Right lobe of liver (tissue), 6 donors: ENCODE measurements around the gene ZNF275. TPM values are rescaled to one million over a fixed set of nuclear protein-coding genes. Genes with fewer than 3 reads are reported as not detected.

Source experiments
- ATAC-seq, 4 donors: fragments of 200-7000 bp; cut with Tn5 transposase; one replicate each; pipeline ENCODE4 v1.9.1; 2020; ENCODE audit warnings: mild to moderate bottlenecking in 4 of 4, moderate library complexity in 4 of 4
- DNase-seq, 3 donors: peaks; one replicate each; pipeline ENCODE4 v3.0.0-alpha.2; 2020
- H3K27ac ChIP-seq, 3 donors: fragments of 200-600 bp; one replicate each; pipeline ENCODE4 v1.8.0; 2022
- H3K27me3 ChIP-seq, 2 donors: fragments of 200-600 bp; one replicate each; pipeline ENCODE4 v1.8.0; 2022
- H3K36me3 ChIP-seq, 4 donors: fragments of 200-600 bp; sonication (generic) in 1 of 4; one replicate each; pipeline versions ENCODE4 v1.5.1 to v1.8.0; 2017 to 2022; ENCODE audit warnings: control low read depth in 1 of 4
- H3K4me1 ChIP-seq, 4 donors: fragments of 200-600 bp; sonication (generic) in 1 of 4; one replicate each; pipeline versions ENCODE4 v1.5.1 to v1.8.0; 2017 to 2022; ENCODE audit warnings: control low read depth in 1 of 4
- H3K4me3 ChIP-seq, 3 donors: fragments of 200-600 bp; one replicate each; pipeline ENCODE4 v1.8.0; 2022
- H3K9me3 ChIP-seq, 4 donors: fragments of 200-600 bp; sonication (generic) in 1 of 4; one replicate each; pipeline versions ENCODE4 v1.5.1 to v1.8.0; 2017 to 2022; ENCODE audit warnings: control low read depth in 1 of 4
- POLR2A ChIP-seq: fragments of 450-650 bp; IDR thresholded peaks from one replicate; pipeline ENCODE4 v1.6.1; 2017; ENCODE audit warnings: antibody characterized with exemption, mild to moderate bottlenecking
- WGBS: methylation state at CpG from one replicate; pipeline ENCODE4 v1.1.6; 2018; ENCODE audit warnings: low coverage, low lambda C conversion rate; ENCODE audit not compliant: insufficient coverage; ENCODE audit errors: missing lambda C conversion rate; 5-methylcytosine and 5-hydroxymethylcytosine counted together
- intact Hi-C, 2 donors: fragments of 100-400 bp; cut with DNase I; formaldehyde crosslinking; loops; one replicate each; pipeline versions ENCODE4 v1.11.2 to v1.14.1; 2022
- total RNA-seq, 6 experiments: library from RNA; depleted of rRNA in 2 of 6; stranded (reverse); fragments of >200 nt in 2 of 6; fragmentation: NEBNext Ultra II Directional in 3 of 6; extraction: Animal tissue kit (Norgen Biotek cat#: 25700) in 3 of 6; gene quantifications; one replicate each; pipeline versions ENCODE4 v1.1.0 to v1.2.4, GENCODE V29; 2016 to 2023
- TF ChIP-seq, protein P1 (sequence below), 4 donors: fragments of 200-600 bp in 3 of 4; fragments of 450-650 bp in 1 of 4; IDR thresholded peaks; one replicate each; pipeline versions ENCODE4 v1.5.1 to v1.8.0; 2016 to 2022; ENCODE audit warnings: antibody characterized with exemption in 4 of 4, mild to moderate bottlenecking in 2 of 4
- donor health status: DM: no; HTN: yes; CAD: no.
- donor health status: DM: no; HTN: no; CAD: no.
- donor health status: DM: no; HTN: no; CAD: no.
- donor health status: DM: no; HTN: yes; CAD: no.
- donor health status: DM: no; HTN: yes; CAD: no.

The ZNF275 gene
- total RNA-seq, 6 experiments from 2014 or later: 8.1 to 12.0 (median 10.3) TPM

DNA sequence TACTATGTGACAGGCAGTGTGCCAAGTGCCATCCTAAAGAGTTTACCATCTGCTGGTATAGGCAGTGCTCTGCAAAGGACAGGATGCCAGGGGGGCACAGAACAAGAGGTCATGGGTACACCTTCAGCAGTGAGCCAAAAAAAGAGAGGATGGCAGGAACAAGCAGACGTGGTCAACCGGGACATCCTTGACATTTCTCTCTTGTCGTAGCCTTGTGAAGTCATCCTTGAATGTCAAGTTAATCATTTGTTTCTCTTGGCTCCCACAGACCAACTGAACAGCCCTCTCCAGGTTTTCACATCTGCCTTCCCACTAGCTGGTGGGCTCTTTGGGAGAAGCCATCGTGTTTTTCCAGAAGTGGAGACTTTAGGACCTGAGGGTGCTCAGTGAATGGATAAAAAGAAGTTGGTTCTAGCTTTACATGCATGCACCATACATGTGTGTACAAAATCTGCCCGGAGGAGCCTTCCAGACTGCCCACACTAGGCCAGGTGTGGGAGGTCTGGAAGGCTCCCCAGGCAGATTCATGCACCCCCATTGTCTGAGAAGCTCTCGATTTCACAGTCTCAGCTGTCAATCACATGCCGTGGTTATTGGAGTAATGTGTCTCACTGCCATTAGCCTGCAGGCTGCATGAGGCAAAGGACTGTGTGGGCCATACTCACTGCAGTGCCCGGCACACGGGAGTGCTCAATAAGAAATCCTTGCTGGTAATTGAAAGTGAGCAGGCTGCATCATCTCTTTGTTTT, 28.8 kb upstream of the ZNF275 start:
- intact Hi-C loops: no loop called here
- no peak for ATAC-seq
- Histone ChIP-seq H3K36me3 (no peaks in the 10 kb centered on the region), H3K9me3 (no peaks in the 10 kb centered on the region), H3K27ac (no peak overlapping the region), H3K4me3 (no peak overlapping the region), H3K4me1 (no peaks in the 10 kb centered on the region), H3K27me3 (no peaks in the 10 kb centered on the region)
- TF ChIP-seq POLR2A: no peak
- TF ChIP-seq, protein P1, sequence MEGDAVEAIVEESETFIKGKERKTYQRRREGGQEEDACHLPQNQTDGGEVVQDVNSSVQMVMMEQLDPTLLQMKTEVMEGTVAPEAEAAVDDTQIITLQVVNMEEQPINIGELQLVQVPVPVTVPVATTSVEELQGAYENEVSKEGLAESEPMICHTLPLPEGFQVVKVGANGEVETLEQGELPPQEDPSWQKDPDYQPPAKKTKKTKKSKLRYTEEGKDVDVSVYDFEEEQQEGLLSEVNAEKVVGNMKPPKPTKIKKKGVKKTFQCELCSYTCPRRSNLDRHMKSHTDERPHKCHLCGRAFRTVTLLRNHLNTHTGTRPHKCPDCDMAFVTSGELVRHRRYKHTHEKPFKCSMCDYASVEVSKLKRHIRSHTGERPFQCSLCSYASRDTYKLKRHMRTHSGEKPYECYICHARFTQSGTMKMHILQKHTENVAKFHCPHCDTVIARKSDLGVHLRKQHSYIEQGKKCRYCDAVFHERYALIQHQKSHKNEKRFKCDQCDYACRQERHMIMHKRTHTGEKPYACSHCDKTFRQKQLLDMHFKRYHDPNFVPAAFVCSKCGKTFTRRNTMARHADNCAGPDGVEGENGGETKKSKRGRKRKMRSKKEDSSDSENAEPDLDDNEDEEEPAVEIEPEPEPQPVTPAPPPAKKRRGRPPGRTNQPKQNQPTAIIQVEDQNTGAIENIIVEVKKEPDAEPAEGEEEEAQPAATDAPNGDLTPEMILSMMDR (IDR thresholded peaks at IDR 0.05): no peak
- WGBS: 66% methylated on average over 9 of the region's 9 CpGs
- no peak for DNase-seq

DNA sequence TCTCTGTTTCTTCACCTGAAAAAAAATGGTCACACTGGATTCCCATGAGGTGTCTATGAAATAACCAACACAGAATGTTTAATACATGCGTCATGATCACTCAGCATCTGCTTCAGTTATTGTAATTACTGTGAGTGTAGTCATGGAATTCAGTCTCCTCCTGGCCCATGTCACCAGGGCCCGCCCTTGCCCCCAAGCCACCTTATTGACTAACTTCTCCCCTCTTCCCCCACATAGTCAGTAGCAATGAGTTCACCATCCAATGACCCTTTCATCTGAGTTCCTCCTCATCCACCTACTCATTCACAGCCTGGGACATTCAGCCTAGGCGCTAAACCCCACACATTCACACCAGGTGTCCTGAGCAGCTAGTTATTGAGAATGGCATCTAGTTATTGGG, 28.0 kb upstream of the ZNF275 start:
- WGBS: 65% methylated on average over 2 of the region's 3 CpGs
- Histone ChIP-seq H3K9me3 (no peaks in the 10 kb centered on the region), H3K36me3 (no peaks in the 10 kb centered on the region), H3K4me3 (no peak overlapping the region), H3K27me3 (no peaks in the 10 kb centered on the region), H3K27ac (no peak overlapping the region), H3K4me1 (no peaks in the 10 kb centered on the region)
- ATAC-seq: no peak
- DNase-seq: no peak
- TF ChIP-seq, protein P1 (IDR thresholded peaks at IDR 0.05): no peak
- TF ChIP-seq POLR2A: no peak
- intact Hi-C loops: no loop called here

DNA sequence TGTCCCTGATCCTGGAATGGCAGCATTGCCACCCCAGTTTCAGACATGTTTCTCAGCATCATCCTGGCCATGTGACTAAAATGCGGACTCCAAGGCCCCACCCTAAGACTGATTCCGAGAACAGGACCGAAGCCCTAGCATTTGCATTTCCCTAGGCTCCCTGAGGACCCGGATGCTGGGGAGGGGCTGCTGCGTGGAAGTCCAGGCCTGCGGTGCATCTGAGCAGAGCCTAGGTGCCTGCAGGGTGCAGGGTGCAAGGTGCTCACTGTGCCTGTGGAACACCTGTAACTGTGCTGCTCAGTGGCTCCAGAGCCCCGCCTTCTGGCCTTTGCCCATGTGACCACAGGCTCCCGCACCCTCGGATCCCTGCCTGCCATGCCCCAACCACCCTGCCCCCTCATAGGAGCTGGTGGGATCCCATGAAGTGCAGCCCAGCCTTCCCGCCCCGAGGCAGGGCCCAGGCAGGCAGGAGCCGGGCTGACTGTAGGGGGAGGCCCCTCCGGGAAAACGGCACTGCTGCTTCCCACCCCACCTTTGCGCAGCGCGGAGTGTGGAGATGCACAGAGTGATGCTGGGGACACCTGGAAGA, 27.3 kb upstream of the ZNF275 start:
- ATAC-seq (no peak), DNase-seq (no peak)
- H3K4me3 ChIP-seq: no peak overlapping the region
- no peaks in the 10 kb centered on the region for H3K36me3 ChIP-seq
- no peaks in the 10 kb centered on the region for H3K9me3 ChIP-seq
- intact Hi-C loops: no loop called here
- H3K4me1 ChIP-seq: no peaks in the 10 kb centered on the region
- WGBS: no CpG with 5 or more reads among the region's 17 CpGs
- no peaks in the 10 kb centered on the region for H3K27me3 ChIP-seq
- TF ChIP-seq, protein P1 (IDR thresholded peaks at IDR 0.05): no peak
- no peak for TF ChIP-seq POLR2A
- H3K27ac ChIP-seq: no peak overlapping the region

DNA sequence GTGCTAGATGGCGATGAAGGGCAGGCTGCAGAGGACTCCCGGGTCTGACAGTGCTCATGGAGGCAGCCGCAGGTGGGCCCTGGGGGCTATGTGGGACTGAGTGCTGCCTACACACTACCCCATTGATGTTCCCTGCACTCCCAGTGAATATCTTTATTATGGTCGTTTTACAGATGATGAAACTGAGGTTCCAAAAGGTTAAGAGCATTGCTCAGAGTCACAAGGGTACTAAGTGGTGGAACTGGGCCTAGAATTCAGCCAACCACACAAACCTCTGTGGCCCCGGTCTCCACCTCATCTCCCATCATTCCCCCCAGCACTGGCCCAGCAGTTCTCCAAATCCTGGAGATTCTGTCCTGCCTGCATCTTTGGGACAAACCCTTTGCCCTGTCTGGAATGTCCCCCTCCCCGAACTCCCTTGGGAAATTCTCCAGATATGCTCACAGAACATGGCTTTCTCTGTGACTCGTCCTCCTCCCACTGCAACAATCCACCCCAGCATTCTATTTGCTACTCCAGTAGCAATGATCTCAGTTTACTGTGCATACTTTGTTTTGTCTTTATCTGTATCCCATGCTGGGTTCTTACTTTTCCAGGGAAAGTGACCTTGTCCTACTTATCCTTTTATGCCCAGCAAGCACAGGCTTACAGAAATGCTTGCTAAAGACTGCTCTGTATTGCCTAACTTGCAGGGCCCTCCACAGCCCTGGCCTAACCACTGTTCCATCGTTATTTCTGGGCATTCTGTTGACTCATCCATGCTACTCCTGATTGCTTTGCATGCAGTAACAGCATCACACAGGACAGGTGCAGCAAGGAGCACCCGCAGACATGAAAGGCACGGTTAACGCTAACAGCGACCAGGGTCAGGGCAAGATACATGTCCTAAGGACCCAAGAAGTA, 26.4 kb upstream of the ZNF275 start:
- H3K9me3 ChIP-seq: no peaks in the 10 kb centered on the region
- no peaks in the 10 kb centered on the region for H3K36me3 ChIP-seq
- H3K27ac ChIP-seq: no peak overlapping the region
- no peaks in the 10 kb centered on the region for H3K4me1 ChIP-seq
- 47% methylated on average over 4 of the region's 12 CpGs for WGBS
- ATAC-seq: no peak
- H3K4me3 ChIP-seq: no peak overlapping the region
- H3K27me3 ChIP-seq: no peaks in the 10 kb centered on the region
- intact Hi-C loops: no loop called here
- TF ChIP-seq, protein P1 (IDR thresholded peaks at IDR 0.05): no peak
- TF ChIP-seq POLR2A: no peak
- no peak for DNase-seq
